T-helper 1 cell treated with Interleukin-12 subunit alpha and Interleukin-12 subunit beta and Interleukin-4 antibody, amounts not matched to agents 30 μg/mL and 1 μg/mL, for 36 hours (primary cell): ENCODE data around the gene NCAN.

Experiments used
- H3K27ac Mint-ChIP-seq: one replicate; pipeline ENCODE4 v1.8.0; 2021; ENCODE audit warnings: mild to moderate bottlenecking, mixed read lengths
- H3K27me3 Mint-ChIP-seq: one replicate; pipeline ENCODE4 v1.8.0; 2021; ENCODE audit warnings: low read depth, mixed read lengths
- H3K36me3 Mint-ChIP-seq: one replicate; pipeline ENCODE4 v1.8.0; 2021; ENCODE audit warnings: low read depth, mixed read lengths
- H3K4me1 Mint-ChIP-seq: one replicate; pipeline ENCODE4 v1.8.0; 2021; ENCODE audit warnings: low read depth, mixed read lengths
- H3K4me3 Mint-ChIP-seq: one replicate; pipeline ENCODE4 v1.8.0; 2021; ENCODE audit warnings: mild to moderate bottlenecking, moderate library complexity, mixed read lengths
- H3K9me3 Mint-ChIP-seq: one replicate; pipeline ENCODE4 v1.8.0; 2021; ENCODE audit warnings: mixed read lengths

The NCAN gene

GRCh38 chr19:19270749-19271571, 59.2 kb downstream of the NCAN start:
- Mint-ChIP-seq H3K4me1 (peaks cover 4% of the 10 kb centered on the region), H3K27me3 (peaks cover 30% of the 10 kb centered on the region), H3K4me3 (no peak overlapping the region), H3K27ac (no peak overlapping the region), H3K9me3 (no peaks in the 10 kb centered on the region), H3K36me3 (peaks cover 9% of the 10 kb centered on the region)

GRCh38 chr19:19271828-19272599, 60.3 kb downstream of the NCAN start:
- peaks cover 12% of the 10 kb centered on the region for H3K36me3 Mint-ChIP-seq
- peaks cover 4% of the 10 kb centered on the region for H3K4me1 Mint-ChIP-seq
- H3K9me3 Mint-ChIP-seq, result no peaks in the 10 kb centered on the region
- no peak overlapping the region for H3K4me3 Mint-ChIP-seq
- peaks cover 30% of the 10 kb centered on the region for H3K27me3 Mint-ChIP-seq
- no peak overlapping the region for H3K27ac Mint-ChIP-seq

- Mint-ChIP-seq H3K4me1 (peaks cover 4% of the 10 kb centered on the region), H3K27ac (no peak overlapping the region), H3K9me3 (no peaks in the 10 kb centered on the region), H3K36me3 (peaks cover 16% of the 10 kb centered on the region), H3K4me3 (no peak overlapping the region), H3K27me3 (peaks cover 30% of the 10 kb centered on the region)
These were observed 62.4 kb downstream of the NCAN start for GRCh38 chr19:19274146-19274545.

GRCh38 chr19:19274716-19275565, 63.2 kb downstream of the NCAN start:
- no peak overlapping the region for H3K4me3 Mint-ChIP-seq
- no peak overlapping the region for H3K27ac Mint-ChIP-seq
- H3K36me3 Mint-ChIP-seq, result peaks cover 16% of the 10 kb centered on the region

GRCh38 chr19:19276386-19276785, 64.6 kb downstream of the NCAN start:
- H3K27me3 Mint-ChIP-seq, result peaks cover 26% of the 10 kb centered on the region

More at GRCh38 chr19:19274716-19275565, 63.2 kb downstream of the NCAN start:
- peaks cover 30% of the 10 kb centered on the region for H3K27me3 Mint-ChIP-seq
- H3K9me3 Mint-ChIP-seq, result no peaks in the 10 kb centered on the region
- H3K4me1 Mint-ChIP-seq, result peaks cover 4% of the 10 kb centered on the region

GRCh38 chr19:19276851-19277250, 65.1 kb downstream of the NCAN start:
- Mint-ChIP-seq H3K4me1 (peaks cover 4% of the 10 kb centered on the region), H3K36me3 (peaks cover 19% of the 10 kb centered on the region), H3K27ac (no peak overlapping the region)

More at GRCh38 chr19:19276386-19276785, 64.6 kb downstream of the NCAN start:
- no peak overlapping the region for H3K27ac Mint-ChIP-seq
- no peak overlapping the region for H3K4me3 Mint-ChIP-seq
- H3K4me1 Mint-ChIP-seq, result peaks cover 4% of the 10 kb centered on the region
- peaks cover 19% of the 10 kb centered on the region for H3K36me3 Mint-ChIP-seq
- H3K9me3 Mint-ChIP-seq, result no peaks in the 10 kb centered on the region

GRCh38 chr19:19278315-19278714, 66.6 kb downstream of the NCAN start:
- H3K4me3 Mint-ChIP-seq, result no peak overlapping the region
- no peak overlapping the region for H3K27ac Mint-ChIP-seq
- peaks cover 17% of the 10 kb centered on the region for H3K36me3 Mint-ChIP-seq
- H3K9me3 Mint-ChIP-seq, result no peaks in the 10 kb centered on the region
- H3K27me3 Mint-ChIP-seq, result peaks cover 13% of the 10 kb centered on the region
- peaks cover 3% of the 10 kb centered on the region for H3K4me1 Mint-ChIP-seq

More at GRCh38 chr19:19276851-19277250, 65.1 kb downstream of the NCAN start:
- Mint-ChIP-seq H3K9me3 (no peaks in the 10 kb centered on the region), H3K4me3 (no peak overlapping the region), H3K27me3 (peaks cover 22% of the 10 kb centered on the region)

GRCh38 chr19:19279062-19279612, 67.4 kb downstream of the NCAN start:
- H3K27ac Mint-ChIP-seq, result no peak overlapping the region

GRCh38 chr19:19279853-19280252, 68.1 kb downstream of the NCAN start:
- Mint-ChIP-seq H3K27ac (no peak overlapping the region), H3K4me1 (no peaks in the 10 kb centered on the region), H3K4me3 (no peak overlapping the region), H3K36me3 (peaks cover 22% of the 10 kb centered on the region), H3K9me3 (peaks cover 6% of the 10 kb centered on the region), H3K27me3 (no peaks in the 10 kb centered on the region)

More at GRCh38 chr19:19279062-19279612, 67.4 kb downstream of the NCAN start:
- peaks cover 1% of the 10 kb centered on the region for H3K9me3 Mint-ChIP-seq
- no peaks in the 10 kb centered on the region for H3K4me1 Mint-ChIP-seq
- H3K27me3 Mint-ChIP-seq, result peaks cover 4% of the 10 kb centered on the region
- peaks cover 17% of the 10 kb centered on the region for H3K36me3 Mint-ChIP-seq
- no peak overlapping the region for H3K4me3 Mint-ChIP-seq

GRCh38 chr19:19280561-19280960, 68.8 kb downstream of the NCAN start:
- no peaks in the 10 kb centered on the region for H3K27me3 Mint-ChIP-seq
- H3K27ac Mint-ChIP-seq, result no peak overlapping the region
- peaks cover 6% of the 10 kb centered on the region for H3K9me3 Mint-ChIP-seq
- peaks cover 25% of the 10 kb centered on the region for H3K36me3 Mint-ChIP-seq
- no peaks in the 10 kb centered on the region for H3K4me1 Mint-ChIP-seq
- H3K4me3 Mint-ChIP-seq, result no peak overlapping the region

- Mint-ChIP-seq H3K36me3 (peaks cover 31% of the 10 kb centered on the region), H3K27me3 (no peaks in the 10 kb centered on the region), H3K4me1 (no peaks in the 10 kb centered on the region), H3K27ac (no peak overlapping the region), H3K4me3 (no peak overlapping the region), H3K9me3 (peaks cover 6% of the 10 kb centered on the region)
These were observed 73.9 kb downstream of the NCAN start for GRCh38 chr19:19285686-19286085.

GRCh38 chr19:19292607-19293006, 80.8 kb downstream of the NCAN start:
- Mint-ChIP-seq H3K4me3 (no peak overlapping the region), H3K4me1 (no peaks in the 10 kb centered on the region), H3K27me3 (no peaks in the 10 kb centered on the region), H3K27ac (no peak overlapping the region), H3K9me3 (no peaks in the 10 kb centered on the region), H3K36me3 (peaks cover 29% of the 10 kb centered on the region)

GRCh38 chr19:19294914-19295313, 83.2 kb downstream of the NCAN start:
- no peaks in the 10 kb centered on the region for H3K4me1 Mint-ChIP-seq
- H3K36me3 Mint-ChIP-seq, result peaks cover 27% of the 10 kb centered on the region
- no peaks in the 10 kb centered on the region for H3K27me3 Mint-ChIP-seq
- H3K4me3 Mint-ChIP-seq, result no peak overlapping the region
- H3K9me3 Mint-ChIP-seq, result no peaks in the 10 kb centered on the region
- no peak overlapping the region for H3K27ac Mint-ChIP-seq
